Measurements from ENCODE around the gene P2RX7.
"Not testable (repeated sequence)": the region's sequence is repeated elsewhere in the genome, so short reads cannot be mapped to it uniquely, and the experiment has no call there.

P2RX7 gene

DNA sequence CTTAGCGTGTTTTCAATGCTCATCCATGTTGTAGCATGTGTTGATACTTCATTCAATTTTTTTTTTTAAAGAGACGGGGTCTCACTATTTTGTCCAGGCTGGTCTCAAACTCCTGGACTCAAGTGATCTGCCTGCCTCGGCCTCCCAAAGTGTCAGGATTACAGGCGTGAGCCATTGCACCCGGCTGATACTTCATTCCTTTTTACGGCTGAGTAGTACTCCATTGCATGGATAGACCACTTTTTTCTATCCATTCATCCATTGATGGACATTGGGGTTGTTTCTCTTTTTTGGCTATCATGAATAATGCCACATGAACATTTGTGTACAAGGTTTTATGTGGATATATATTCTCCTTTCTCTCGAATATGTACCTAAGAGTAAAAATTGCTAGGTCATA lies 1.2 kb downstream of the P2RX7 start:
- in situ Hi-C loops (cut with MboI; ENCODE audit: low sequenced_read_pairs), result no loop called here

DNA sequence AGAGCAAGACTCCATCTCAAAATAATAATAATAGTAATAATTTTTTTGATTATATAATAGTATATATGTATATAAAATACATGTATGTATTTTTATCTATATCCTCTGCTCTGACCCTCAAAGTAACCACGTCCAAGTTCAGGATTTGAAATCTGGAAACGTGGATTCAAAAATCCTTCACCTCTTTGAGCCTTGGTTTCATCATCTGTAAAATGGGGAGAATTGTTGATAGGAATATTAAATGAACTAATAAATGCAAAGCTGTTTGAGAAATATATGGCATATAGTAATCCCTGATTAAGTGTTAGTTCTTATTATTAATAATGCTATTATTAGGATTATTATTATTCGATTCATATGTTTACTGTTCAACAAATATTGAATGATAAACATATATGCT lies 2.6 kb downstream of the P2RX7 start:
- in situ Hi-C loops (cut with MboI; ENCODE audit: low sequenced_read_pairs), result no loop called here

DNA sequence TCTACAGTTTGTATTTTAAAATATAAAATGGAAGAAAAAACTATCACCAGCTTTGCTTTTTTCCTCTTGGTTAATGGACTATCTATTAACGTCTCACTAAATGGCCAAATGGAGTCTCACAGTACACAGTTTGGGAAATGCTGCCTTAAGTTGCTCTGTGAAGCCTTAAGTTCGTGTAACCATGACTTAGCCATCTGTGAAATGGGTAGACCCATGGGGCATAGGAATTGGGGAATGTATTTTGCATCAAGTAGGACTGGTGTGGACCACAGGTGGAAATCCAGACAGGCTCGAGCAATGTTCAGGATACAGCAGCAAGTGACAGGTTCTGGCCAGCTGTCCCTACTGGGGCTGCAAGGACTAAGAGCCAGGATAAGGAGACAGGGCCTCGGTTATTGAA lies 4.8 kb downstream of the P2RX7 start:
- in situ Hi-C loops (cut with MboI; ENCODE audit: low sequenced_read_pairs), result no loop called here

DNA sequence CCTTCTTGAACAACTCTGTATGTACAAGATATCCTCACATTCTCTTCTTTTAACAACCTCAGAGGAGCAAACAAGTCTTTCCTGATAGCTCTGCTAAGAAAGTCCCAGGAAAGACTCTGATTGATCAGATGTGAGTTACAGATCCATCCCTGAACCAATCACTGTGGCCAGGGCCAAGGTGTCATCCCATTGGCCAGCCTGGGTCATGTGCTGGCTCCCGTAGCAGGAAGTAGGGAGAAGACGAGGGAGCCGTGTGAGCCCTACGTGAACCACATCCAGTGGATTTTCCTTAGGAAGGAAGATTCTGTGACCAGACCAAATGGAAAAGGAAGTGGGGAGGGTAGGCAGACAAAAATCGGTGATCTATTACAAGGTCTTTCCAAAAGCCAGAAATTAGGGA lies 5.6 kb downstream of the P2RX7 start:
- in situ Hi-C loops (cut with MboI; ENCODE audit: low sequenced_read_pairs), result no loop called here

DNA sequence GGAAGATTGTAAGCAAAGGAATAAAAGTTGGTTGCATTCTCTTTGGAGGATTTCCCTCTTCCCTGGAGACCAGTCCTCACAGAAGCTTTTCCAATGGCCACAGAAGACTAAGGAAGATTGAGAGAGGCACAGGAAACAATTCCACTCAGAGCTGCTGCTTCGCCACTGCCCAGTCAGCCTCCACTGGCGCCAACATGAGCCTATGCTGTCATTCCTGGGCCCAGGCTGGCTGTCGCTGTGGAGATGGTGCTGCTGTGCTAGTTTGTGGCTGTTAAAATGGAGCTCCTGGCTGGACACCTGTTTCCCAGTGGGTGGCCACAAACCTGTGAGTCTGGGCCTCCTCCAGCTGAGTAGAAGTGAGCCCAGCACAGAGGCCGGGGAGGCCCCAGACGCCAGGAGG lies 6.6 kb downstream of the P2RX7 start:
- in situ Hi-C loops (cut with MboI; ENCODE audit: low sequenced_read_pairs), result no loop called here

DNA sequence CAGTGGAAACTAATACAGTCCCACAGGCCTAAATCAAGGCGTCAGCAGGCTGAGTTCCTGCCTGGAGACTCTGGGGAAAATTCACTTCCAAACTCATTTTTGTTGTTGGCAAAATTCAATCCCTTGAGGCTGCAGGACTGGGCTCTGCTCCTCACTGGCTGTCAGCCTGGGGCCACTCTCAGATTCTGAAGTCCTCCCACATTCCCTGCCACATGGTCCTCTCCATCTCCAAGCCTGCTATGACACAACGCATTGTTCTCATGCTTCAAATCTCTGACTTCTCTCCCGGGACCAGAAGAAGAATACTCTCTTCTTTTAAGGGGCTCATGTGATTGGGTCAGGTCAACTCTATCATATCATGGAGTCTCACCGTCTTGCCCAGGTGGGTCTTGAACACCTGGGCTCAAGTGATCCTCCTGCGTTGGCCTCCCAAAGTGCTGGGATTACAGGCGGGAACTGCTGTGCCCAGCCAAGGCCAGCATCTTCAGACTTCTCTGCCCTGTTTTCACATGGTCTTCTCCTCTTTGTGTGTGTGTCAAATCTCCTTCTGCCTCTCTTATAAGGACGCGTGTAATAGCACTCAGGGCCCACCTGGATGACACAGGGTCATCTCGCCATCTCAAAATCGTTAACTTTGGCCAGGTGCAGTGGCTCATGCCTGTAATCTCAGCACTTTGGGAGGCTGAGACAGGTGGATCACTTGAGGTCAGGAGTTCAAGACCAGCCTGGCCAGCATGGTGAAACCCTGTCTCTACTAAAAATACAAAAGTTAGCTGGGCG lies 9.7 kb downstream of the P2RX7 start:
- in situ Hi-C loops (cut with MboI; ENCODE audit: low sequenced_read_pairs), result no loop called here

DNA sequence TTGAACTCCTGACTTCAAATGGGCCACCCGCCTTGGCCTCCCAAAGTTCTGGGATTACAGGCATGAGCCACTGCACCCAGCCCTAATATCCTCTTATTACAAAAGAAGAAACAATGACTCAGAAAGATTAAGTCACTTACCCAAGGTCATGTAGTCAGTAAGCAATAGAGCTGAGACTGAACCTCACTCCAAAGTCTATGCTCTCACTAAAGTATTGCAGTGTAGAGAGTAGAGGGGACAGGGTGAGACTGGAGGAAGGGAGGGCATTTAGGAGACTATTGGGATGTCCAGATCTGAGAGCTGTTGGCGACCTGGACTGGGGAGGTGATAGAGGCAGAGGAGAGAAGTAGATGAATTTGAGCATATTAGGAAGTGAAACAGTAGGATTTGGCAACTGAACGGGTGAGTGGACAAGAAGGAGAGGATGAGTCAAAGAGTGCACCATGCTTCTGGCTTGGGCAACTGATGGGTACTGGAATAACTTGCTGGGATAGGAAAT lies 11.8 kb downstream of the P2RX7 start:
- in situ Hi-C loops (cut with MboI; ENCODE audit: low sequenced_read_pairs), result no loop called here

DNA sequence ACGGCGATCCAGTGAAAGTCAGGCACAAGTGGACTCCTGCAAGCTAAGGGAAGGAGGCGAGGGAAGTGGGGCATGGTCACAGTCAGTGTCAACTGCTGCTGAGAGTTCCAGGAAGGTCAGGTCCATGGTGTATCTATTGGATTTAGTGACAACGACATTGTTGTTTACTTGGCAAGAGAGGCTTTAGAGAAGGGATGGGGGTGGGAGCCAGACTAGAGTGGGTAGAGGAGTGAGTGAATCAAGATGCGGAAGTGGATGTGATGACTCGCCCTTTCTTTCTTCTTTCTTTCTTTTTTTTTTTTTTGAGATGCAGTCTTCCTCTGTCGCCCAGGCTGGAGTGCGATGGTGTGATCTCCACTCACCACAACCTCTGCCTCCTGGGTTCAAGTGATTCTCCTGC lies 12.5 kb downstream of the P2RX7 start:
- in situ Hi-C loops (cut with MboI; ENCODE audit: low sequenced_read_pairs), result no loop called here

DNA sequence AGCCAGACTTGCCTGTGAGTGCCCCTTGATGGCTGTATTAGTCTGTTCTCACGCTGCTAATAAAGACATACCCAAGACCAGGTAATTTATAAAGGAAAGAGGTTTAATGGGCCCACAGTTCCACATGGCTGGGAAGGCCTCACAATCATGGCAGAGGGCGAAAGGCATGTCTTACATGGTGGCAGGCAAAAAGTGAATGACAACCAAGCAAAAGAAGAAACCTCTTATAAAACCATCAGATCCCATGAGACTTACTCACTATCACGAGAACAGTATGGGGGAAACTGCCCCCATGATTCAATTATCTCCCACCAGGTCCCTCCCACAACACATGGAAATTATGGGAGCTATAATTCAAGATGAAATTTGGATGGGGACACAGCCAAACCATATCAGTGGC lies 16.6 kb downstream of the P2RX7 start:
- in situ Hi-C loops (cut with MboI; ENCODE audit: low sequenced_read_pairs), result not testable (repeated sequence)

DNA sequence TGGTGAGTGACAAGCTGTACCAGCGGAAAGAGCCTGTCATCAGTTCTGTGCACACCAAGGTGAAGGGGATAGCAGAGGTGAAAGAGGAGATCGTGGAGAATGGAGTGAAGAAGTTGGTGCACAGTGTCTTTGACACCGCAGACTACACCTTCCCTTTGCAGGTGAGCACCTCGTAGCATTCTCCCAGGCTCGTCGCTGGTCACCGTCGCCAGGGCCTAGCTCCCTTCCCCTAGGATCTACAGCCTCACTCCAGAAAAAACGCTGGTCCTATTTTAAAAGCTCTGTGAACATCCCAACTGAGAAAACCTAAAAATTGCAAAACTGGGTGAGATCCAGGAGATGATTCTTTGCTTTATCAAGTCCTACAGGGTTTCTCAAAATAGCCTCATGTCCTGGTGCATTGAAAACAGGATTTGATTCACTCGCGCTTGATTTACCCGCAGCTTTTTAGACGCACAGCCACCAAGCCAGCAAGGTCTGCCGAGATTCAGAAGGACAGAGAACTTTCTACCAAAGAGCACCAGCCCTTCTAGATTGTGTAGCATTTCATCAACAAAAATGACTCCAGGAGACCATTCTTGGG lies 22.2 kb downstream of the P2RX7 start:
- in situ Hi-C loops (cut with MboI; ENCODE audit: low sequenced_read_pairs), result no loop called here

DNA sequence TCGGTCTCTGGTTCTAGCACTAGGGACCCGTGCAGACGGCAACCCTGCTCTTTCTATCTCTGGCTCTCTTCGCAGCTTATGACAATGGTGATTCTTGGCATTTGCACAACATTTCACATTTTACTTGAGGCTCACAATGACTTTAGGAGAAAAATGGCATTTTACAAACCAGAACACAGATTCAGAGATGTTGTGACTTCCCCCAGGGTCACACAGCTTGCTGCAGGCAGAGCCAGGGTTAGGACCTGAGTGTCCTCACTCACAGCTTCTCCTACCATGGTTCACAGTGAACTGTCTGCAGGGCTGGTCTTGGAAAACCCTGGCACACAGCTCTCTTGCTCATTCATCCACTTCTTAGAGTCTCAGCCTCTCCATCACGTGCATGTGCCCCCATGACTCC lies 23.7 kb downstream of the P2RX7 start:
- in situ Hi-C loops (cut with MboI; ENCODE audit: low sequenced_read_pairs), result no loop called here

DNA sequence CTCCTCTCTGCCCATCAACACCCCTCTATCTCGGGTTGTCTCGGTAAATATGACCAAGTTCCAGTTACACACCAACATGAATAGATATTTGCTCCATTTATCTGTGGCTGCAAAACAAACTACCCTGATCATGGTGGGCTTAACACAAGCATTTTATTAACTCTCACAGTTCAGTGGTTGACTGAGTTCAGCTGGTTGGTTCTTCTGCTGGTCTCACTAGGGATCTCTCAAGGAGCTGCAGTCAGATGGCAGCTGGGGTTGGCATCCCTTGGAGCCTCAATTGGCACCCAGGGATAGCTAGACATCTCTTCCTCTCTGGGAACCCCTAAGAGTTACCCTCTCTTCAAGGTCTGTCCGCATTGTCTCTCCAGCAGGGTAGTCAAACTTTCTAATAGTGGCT lies 25.4 kb downstream of the P2RX7 start:
- in situ Hi-C loops (cut with MboI; ENCODE audit: low sequenced_read_pairs), result no loop called here

DNA sequence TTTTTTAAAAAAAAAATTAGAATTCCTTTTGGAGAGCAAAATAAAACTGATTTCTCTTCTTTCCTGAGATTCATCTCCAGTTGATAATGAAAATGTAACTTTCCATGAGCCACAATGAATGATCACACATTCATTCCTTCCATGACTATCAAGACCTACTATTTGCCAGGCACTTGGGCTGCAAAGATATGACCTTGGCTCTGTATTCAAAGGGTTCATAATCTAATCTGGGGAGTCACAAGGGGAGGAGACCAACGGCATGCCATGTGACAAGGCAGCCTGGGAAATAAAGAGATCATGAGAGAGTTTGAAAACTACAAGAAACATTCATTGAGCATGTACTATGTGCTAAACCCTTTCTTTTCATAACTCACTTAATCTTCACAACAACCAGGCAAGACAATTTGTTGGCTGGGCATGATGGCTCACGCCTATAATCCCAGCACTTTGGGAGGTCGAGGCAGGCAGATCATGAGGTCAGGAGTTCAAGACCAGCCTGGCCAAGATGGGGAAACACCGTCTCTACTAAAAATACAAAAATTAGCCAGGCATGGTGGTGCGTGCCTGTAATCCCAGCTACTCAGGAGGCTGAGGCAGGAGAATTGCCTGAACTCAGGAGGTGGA lies 26.2 kb downstream of the P2RX7 start:
- in situ Hi-C loops (cut with MboI; ENCODE audit: low sequenced_read_pairs), result not testable (repeated sequence)

DNA sequence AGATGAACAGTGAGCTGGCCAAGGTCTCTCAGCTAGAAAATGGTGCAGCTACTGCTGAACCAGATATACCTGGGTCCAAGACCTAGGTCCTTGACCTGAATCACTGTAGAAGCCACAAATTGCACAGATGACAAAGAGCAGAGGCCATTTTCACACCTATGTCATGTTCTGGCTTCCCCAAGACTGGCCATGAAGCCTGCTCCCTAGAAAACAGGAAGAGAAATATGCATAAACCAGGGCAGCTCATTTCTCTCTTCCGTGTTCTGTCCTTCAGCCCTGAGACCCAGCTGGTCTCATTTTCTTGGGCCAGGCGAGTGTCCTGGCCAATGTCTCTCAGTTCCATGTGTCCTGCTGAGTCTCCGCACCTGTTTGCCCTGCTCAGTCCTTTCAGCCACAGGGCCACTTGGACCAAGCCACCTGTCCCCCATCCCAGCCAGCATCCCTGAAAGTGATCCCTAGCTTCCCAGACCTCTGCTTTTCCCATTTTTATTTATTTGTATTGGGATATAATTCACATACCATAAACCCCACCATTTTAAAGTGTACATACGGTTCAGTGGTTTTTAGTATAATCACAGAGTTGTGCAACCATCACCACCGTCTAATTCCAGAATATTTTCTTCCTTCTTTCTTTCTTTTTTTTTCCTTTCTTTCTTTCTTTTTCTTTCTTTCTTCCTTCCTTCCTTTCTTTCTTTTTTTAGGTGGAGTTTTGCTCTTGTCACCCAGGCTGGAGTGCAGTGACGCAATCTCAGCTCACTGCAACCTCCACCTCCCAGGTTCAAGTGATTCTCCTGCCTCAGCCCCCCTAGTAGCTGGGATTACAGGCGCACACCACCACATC lies 27.0 kb downstream of the P2RX7 start:
- in situ Hi-C loops (cut with MboI; ENCODE audit: low sequenced_read_pairs), result no loop called here

DNA sequence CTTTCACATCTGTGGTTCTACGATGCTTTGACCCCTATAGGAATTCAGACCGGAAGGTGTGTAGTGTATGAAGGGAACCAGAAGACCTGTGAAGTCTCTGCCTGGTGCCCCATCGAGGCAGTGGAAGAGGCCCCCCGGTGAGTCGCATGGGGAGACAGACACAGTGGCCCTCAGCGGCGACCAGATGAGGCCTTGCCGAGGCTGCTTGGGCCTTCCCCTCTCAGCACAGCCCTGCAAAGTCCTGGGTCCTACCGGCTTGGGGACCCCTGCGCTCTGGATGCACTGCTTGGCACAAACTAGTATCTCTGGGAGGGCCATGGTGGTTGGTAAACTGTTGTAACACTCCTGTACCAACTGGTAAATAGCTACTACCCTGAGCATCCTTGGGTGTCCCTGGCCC lies 29.7 kb downstream of the P2RX7 start:
- in situ Hi-C loops (cut with MboI; ENCODE audit: low sequenced_read_pairs), result no loop called here

DNA sequence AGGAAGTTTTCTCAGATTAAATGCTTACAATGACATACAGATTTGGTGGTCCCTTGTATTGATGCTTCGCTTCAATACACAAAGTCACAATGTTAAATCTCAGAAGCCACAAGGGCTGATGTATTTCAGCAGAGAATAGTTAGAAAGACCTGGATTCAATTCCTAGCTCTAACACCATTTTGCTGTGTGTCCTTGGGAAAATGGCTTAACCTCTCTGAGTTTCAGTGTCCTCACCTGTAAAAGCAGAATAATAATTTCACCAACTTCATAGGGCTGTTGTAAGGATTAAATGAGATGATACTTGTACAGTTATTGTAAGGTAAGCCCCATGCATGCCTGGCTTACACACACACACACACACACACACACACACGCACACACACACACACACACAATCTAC lies 30.3 kb downstream of the P2RX7 start:
- in situ Hi-C loops (cut with MboI; ENCODE audit: low sequenced_read_pairs), result no loop called here

DNA sequence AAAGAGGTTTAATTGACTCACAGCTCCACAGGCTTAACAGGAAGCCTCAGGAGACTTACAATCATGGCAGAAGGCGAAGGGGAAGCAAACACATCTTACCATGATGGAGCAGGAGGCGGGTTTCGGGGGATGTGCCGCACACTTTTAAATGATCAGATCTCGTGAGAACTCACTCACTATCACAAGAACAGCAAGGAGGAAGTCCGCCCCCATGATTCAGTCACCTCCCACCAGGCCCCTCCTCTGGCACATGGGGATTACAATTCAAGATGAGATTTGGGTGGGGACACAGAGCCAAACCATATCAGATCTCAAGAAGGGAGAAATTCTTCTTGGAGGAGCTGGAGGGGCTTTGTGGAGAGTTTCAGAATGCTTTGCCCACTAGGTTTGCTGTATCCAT lies 32.2 kb downstream of the P2RX7 start:
- in situ Hi-C loops (cut with MboI; ENCODE audit: low sequenced_read_pairs), result not testable (repeated sequence)

DNA sequence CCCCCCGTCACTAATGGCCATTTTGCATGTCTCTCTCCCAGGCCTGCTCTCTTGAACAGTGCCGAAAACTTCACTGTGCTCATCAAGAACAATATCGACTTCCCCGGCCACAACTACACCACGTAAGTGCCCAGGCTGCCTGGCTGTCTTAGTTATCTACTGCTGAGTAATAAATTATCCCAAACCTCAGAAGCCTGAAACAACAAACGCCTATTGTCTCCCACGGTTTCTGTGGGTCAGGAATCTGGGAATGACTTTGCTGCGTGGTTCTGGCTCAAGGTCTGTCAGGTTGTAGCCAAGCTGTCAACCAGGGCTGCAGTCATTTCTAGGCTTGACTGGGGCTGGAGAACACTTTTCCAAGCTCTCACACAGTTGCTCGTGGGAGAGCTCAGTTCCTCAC lies 32.6 kb downstream of the P2RX7 start:
- in situ Hi-C loops (cut with MboI; ENCODE audit: low sequenced_read_pairs), result no loop called here

DNA sequence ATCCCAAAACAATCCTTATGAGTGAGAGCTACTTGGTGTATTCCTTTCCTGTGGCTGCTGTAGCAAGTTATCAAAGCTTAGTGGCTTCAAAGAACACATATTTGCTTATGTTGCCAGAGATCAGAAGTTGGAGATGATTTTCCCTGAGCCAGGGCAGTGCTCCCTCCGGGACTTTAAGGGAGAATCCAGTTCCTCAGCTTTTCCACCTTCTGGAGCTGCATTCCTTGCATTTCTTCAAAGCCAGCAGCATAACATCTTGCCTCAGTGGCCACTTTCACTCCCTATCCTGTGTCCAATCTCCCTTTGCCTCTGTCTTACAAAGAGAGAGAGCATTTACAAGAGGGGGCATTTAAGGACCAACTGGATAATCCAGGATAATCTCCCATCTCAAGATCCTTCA lies 33.7 kb downstream of the P2RX7 start:
- in situ Hi-C loops (cut with MboI; ENCODE audit: low sequenced_read_pairs), result no loop called here

DNA sequence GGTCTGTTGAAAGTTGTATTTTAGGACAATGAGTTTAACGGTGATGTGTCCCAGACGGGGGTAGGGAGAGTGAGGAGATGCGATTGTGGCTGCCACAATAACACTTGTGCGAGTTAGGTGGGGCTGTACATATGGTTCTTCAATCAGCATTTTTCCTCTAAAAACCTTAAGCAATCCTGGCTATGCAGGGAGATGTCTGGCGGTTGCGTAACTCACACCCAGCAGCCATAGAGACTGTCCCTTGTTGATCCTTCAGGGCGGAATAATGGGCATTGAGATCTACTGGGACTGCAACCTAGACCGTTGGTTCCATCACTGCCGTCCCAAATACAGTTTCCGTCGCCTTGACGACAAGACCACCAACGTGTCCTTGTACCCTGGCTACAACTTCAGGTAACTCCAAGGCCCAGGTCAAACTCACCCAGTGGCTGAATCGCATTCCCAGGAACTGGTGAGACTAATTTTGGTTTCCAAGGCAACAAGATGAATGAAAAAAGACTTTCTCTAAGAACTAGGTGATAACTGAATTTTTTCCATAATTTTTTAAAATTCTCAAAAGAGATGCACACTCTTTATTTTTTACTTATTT lies 34.6 kb downstream of the P2RX7 start:
- in situ Hi-C loops (cut with MboI; ENCODE audit: low sequenced_read_pairs), result no loop called here

DNA sequence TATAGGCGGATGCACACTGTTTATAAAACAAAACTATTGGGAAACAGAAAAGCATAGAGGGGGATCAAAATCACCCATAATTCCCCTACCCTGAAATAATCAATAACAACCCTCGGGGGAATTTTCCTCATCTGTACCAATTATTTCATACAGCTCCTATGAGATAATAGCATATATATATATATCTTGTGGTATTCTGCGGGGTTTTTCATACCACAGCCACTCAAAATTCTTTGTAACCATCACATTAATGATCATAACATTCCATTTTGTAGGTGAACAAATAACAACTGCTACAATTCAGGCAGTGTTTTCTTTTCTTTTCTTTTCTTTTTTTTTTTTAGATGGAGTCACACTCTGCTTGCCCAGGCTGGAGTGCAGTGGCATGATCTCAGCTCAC lies 35.3 kb downstream of the P2RX7 start:
- in situ Hi-C loops (cut with MboI; ENCODE audit: low sequenced_read_pairs), result no loop called here
